ENCODE data around the gene SCFD1. TPM values are rescaled to one million over a fixed set of nuclear protein-coding genes. Genes with fewer than 3 reads are reported as not detected.

The SCFD1 gene
- total and polyA plus RNA-seq, 8 donors: 28.1 to 247 (median 71.0) TPM

DNA sequence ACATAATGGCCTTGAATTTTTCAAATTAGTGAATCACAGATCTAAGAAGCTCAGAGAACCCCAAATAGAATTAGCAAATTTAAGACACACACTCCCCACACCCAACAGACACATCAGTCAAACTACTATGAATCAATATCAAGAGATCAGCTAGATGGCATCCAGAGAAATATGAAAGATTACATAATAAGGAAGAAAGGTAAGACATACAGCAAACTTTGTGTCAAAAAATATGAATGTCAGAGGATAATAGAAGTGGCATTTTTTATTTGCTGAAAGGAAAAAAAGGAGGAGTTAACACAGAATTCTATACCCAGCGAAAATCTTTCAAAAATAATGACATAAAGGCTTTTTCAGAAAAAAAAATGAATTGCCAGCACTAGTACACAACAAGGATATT lies 141.8 kb downstream of the SCFD1 start:
- Histone ChIP-seq H3K27ac (no peak overlapping the region), H3K4me3 (no peak overlapping the region), H3K27me3 (peaks cover 0 to under 1% (median 0%) of the 10 kb centered on the region in 3 donors), H3K9me3 (peaks cover 0 to 22% (median 20%) of the 10 kb centered on the region in 4 donors), H3K36me3 (no peaks in the 10 kb centered on the region), H3K4me1 (no peaks in the 10 kb centered on the region)
- no peak for TF ChIP-seq CTCF (IDR thresholded peaks at IDR 0.05)
- TF ChIP-seq EP300 (IDR thresholded peaks at IDR 0.05): no peak
- 31 to 51% (median 47%) methylated on average over 1 of the region's 1 CpG for WGBS, 5 donors
- intact Hi-C loops (cut with DNase I; ENCODE audit: low total_unique reads): no loop called here
- DNase-seq: no peak

- intact Hi-C loops (cut with DNase I; ENCODE audit: low total_unique reads): no loop called here
- TF ChIP-seq POLR2AphosphoS5 (IDR thresholded peaks at IDR 0.05) (no peak), POLR2A (IDR thresholded peaks at IDR 0.05) (no peak), CTCF (IDR thresholded peaks at IDR 0.05) (no peak), EP300 (IDR thresholded peaks at IDR 0.05) (no peak)
- H3K27me3 ChIP-seq: peaks cover 0 to 8% (median 0%) of the 10 kb centered on the region in 3 donors
- no peaks in the 10 kb centered on the region for H3K36me3 ChIP-seq
- no peaks in the 10 kb centered on the region for H3K4me1 ChIP-seq
- peaks cover 0 to 17% (median 16%) of the 10 kb centered on the region in 4 donors for H3K9me3 ChIP-seq
- no peak for DNase-seq
- H3K27ac ChIP-seq: no peak overlapping the region
- H3K4me3 ChIP-seq: no peak overlapping the region
- 93 to 98% (median 94%) methylated on average over 4 of the region's 4 CpGs for WGBS, 5 donors
Measured at GRCh38 chr14:30767624-30768023, 145.5 kb downstream of the SCFD1 start.

- no peak overlapping the region for H3K4me3 ChIP-seq
- intact Hi-C loops (cut with DNase I; ENCODE audit: low total_unique reads): no loop called here
- 38 to 57% (median 41%) methylated on average over 1 of the region's 1 CpG for WGBS, 5 donors
- no peaks in the 10 kb centered on the region for H3K4me1 ChIP-seq
- no peaks in the 10 kb centered on the region for H3K36me3 ChIP-seq
- no peak for DNase-seq
- H3K27ac ChIP-seq: no peak overlapping the region
- H3K9me3 ChIP-seq: peaks cover 0 to 5% (median 4%) of the 10 kb centered on the region in 4 donors
- TF ChIP-seq EP300 (IDR thresholded peaks at IDR 0.05): no peak
- TF ChIP-seq POLR2A (IDR thresholded peaks at IDR 0.05): no peak
- no peak for TF ChIP-seq POLR2AphosphoS5 (IDR thresholded peaks at IDR 0.05)
- TF ChIP-seq CTCF (IDR thresholded peaks at IDR 0.05): no peak
- peaks cover 0 to 8% (median 0%) of the 10 kb centered on the region in 3 donors for H3K27me3 ChIP-seq
Measured at GRCh38 chr14:30768791-30769190, 146.7 kb downstream of the SCFD1 start.

DNA sequence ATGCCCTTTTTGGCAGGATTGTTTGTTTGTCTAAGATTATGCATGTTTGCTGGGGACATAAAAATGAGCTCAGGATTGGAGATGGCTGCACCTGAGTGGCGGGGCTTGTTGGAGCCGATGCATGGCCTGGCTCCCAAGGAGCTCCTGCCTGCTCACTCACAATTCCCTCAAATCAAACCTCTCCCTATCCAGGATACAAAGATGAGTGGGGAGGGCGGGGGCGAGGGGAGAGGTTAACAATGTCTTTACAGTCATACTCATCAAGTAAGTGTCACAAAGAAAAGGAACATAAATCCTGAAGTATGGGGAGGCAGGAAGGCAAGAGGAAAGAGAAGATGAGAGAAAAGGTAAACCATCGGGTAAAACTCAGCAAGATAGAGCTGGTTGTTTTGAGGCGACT lies 148.3 kb downstream of the SCFD1 start:
- intact Hi-C loops (cut with DNase I; ENCODE audit: low total_unique reads): no loop called here
- Histone ChIP-seq H3K4me1 (no peaks in the 10 kb centered on the region), H3K4me3 (no peak overlapping the region), H3K9me3 (no peaks in the 10 kb centered on the region), H3K27ac (no peak overlapping the region), H3K27me3 (peaks cover 0 to 8% (median 0%) of the 10 kb centered on the region in 3 donors), H3K36me3 (no peaks in the 10 kb centered on the region)
- DNase-seq: no peak
- TF ChIP-seq POLR2A (IDR thresholded peaks at IDR 0.05): no peak
- TF ChIP-seq CTCF (IDR thresholded peaks at IDR 0.05): no peak
- no peak for TF ChIP-seq POLR2AphosphoS5 (IDR thresholded peaks at IDR 0.05)
- no peak for TF ChIP-seq EP300 (IDR thresholded peaks at IDR 0.05)
- WGBS, 5 donors: 80 to 85% (median 82%) methylated on average over 6 of the region's 6 CpGs
